HG02870 (cell line): ENCODE measurements around the gene METRN.
"Not testable (repeated sequence)": the region's sequence is repeated elsewhere in the genome, so short reads cannot be mapped to it uniquely, and the experiment has no call there.

Source experiments
- ATAC-seq: cut with Tn5 transposase; IDR thresholded peaks from one replicate; pipeline ENCODE4 v1.9.1; 2021; ENCODE audit warnings: mild to moderate bottlenecking, moderate library complexity; ENCODE audit not compliant: unreplicated experiment

The METRN gene

DNA sequence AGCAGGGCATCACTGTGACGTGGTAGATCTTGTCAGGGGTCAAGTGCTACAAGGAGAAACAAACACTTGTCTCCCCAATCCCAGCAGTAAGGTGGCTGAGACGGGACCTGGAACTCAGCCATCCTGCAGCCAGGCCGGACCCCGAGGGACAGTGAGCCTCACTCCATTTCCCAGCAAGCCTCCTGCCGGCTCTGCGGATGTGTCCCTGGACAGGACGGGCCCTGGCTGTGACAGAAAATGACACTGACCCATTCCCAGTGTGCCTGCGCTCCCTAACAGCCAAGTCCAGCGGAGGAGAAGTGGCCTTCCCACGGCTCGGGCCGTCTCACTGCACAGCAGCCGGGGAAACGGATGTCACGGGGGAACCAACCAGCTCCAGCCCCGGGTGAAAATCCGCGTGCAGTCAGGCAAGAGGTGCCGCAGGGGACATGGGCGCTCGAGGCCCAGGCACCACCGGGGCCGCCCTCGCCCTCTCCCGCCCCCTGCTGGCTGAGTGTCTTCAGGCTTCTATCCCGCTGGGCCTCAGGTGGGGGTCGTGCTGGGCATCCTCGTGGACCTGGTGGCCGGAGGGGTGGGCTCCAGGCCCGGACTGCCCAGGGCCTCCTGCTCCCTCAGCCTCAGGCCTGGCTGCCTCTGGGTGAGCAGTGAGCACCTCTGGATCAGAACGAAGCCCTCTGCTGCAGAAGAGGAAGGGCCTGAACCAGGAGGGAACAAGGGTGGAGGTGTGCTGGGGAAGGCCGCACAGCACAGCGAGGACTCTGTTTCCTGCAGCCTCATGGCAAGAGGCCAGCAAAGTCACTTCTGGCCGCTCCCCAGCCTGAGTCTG, 18.7 kb downstream of the METRN start:
- ATAC-seq, result no peak

DNA sequence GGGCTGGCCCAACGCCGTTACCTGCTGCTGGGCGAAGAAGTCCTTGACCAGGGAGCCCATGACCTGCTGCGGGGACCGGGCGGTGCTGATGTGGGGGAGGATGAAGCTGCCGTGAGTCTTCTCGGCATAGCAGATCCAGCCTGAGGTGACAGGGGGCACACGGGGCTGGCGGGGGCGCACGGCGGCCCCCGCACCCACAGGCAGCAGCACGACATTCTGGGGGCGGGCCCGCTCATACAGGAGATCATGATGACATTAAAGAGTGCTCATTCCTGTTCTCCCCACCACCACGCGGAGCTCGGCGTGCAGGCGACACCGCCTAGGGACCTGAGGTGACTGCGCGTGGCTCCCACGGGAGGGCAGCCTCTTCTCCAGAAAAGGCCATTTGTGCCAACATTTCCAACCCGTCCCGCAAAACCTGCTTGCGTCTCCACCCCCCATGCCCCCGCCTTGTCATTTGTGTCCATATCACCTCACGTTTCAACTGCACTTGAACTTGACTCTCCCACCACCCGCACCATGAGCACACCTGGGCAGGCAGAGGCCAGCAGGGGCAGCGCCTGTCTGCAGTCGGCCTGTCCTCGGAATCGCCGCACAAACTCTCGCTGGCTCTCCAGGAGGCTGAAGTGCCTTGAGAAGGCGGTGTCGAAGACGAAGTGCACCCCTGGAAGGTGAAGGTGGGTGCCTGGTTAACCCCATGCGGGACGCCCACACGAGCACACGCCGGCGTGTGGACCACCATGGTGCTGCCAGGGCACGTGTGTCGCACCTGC, 19.5 kb downstream of the METRN start:
- no peak for ATAC-seq

DNA sequence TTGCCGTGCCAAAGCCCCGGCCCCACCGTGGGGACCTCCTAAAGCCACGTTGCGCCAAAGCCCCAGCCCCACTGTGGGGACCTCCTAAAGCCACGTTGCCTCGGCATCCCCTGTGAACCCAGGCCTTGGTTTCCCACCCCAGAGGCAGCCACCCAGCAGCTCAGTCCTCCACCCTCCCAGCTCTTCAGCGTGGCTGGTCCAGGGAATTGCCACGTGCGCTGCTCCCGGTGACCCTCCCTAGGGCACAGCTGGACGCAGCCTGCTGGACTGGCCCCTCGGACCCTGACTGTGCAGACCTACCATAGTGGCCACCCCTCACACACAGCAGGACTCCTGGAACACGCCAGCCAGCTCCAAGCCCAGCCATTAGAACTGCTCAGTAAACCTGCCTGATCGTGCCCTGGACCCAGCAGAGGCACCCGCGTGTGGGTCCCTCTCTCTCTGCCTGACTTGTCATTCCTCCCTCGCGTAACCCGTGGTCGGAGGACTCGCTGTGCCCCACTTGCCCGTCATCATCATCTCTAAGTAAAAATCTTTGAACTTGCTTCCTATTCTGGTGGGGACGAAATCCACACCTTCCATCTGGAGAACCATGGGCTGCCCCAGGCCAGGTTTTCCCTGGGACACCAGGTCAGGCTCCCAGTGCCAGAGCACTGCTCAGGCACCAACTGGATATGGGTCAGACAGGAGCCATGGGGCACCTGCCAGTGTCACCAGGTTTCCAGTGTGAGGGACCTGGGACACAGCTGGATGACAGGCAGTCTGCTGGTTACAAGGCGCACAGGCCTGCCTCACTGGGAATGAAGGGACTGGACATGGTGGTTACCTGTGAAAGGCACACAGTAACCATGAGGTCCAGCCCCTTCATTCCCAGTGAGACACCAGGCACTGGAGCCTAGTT, 20.3 kb downstream of the METRN start:
- no peak for ATAC-seq

DNA sequence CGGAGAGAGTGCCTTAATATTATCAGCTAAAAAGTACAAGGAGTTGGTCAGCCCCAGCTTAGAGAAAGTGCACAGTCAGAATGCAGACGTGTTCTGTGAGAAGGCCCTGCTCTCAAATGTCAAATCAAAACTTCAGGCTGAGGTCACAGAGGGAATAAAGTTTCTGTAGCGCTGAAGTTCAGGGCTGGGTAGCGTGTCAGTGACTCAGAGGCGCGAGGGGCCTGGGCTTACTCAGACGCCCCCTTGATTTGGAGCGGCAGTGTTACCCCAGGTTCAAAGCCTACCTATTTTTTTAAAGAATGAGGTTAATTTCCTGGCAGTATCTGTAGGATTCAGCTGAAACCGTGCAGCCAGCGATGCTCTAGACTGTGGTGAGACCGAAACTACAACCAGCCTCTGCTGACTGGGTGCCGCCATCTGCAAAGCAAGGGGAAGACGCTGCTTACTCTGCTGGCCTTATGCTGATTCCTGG, 21.1 kb downstream of the METRN start:
- ATAC-seq, result peak; percentile 55

DNA sequence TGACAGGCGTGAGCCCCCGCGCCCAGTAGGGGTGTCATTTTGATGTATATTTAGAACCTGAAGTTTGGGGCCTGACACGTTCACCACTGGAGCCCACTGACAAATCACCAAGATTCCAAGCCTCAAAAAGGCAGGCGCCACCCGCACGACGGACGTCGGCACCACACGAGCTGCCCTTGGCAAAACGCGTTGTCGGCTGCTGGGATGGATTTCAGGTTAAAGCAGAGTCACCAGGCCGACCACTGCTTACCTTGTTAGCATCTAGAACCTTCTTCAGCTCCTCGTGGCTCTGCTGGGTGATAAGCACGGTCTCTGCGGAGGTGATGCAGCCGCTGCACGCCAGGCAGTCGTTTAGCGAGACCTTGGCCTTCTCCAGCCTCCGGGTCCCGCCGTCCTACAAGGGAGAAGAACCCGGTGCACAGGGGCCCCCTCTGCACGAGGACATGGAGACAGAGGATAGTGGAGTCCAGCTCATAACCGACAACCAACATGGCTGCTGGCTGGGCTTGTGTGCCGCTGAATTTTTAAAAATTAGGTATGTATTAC, 22.1 kb downstream of the METRN start:
- no peak for ATAC-seq

DNA sequence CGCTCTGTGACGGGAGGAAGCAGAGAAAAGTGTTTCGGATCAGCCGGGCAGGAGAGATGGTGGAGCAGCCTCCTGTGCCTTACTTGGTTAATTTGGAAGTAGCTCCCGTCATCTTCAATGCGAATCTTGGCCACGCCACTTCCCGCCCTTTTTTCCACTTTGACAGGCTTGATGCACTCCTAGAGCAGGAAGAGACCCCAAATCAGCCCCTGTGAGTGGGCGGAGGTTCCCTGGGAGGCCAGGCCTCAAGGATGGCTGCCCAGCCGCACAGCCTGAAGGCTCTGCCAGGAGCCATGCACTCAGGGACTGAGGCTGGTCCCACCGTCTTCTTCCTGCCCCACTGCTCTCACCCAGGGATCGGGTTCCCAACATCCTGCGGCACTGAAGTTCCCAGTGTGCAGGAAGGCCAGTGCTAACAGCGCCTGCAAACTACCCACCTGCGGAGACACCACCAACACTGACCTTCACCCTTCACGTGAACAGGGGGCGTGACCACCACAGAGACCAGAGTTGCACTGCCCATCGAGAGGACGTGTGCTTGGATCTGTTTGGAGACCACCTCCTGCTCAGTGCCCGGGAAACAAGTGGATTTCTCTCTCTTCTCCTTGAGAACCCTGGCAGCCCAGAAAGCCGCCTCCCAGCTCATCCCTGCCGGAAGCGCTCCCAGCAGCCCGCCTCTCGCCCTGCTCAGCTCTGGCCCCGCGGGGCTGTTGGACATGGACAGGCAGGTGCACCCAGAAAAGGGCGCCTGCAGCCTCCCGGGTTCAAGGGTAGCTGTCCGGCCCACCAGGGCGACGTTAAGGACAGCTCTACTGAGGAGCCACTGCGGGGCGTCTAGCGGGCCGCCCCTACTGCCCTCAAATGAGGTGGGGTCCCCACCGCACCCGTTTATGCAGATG, 24.9 kb downstream of the METRN start:
- no peak for ATAC-seq

DNA sequence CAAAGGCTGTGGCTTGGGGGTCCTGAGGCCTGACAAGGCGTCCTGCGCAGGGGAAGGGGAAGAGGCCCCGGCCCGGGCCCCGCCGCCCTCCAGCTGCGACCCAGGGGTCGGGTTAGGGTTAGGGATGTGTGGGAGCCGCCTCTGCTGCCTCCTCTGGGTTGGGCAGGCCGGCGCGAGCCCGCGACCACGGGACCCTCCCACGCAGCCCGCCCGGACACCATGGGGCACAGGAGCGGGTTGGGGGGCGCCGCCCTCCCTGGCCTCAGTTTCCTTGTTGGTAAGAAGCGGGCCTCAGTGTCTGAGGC, 25.5 kb downstream of the METRN start:
- no peak for ATAC-seq

DNA sequence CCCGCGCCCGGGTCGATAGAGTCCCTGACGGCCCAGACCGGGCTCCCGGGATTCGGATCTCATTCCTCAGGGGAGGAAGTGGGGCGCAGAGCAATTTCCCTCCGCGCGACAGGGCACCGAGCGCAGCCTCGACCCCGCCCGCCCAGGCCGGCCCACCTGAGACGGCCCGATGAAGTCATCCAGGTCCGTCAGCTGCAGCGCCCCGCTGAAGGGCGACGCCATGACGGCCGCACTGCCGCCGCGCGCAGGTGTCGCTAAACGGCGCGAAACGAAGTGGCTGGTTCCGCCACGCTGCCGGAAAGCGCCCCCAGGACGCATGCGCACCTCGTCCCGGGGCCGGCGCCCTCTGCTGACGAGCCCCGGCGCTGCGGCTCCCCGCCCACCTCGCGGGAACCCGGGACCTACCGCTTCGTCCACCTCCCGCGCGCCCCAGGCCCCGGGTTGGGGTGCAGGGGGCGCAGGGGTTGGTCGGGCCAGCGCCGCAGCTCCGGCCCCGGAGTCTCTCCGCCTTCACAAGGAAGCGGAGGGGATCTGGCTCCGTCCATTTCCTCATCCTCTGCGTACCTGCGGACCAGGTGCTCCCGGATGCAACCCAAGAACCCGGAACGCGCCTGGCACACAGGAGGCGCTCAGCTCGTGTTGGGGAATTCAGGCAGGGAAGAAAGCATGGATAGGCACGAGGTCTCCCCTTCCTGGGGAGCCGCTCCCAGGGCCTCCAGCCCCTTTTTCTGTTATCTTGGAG, 26.0 kb downstream of the METRN start, which contains the start of gene CIAO3:
Gene CIAO3, minus strand, starts transcription at position 234 of the 742 bp plus-strand sequence. Its CDS starts 12 bp downstream, at position 222.
- ATAC-seq, result no peak

DNA sequence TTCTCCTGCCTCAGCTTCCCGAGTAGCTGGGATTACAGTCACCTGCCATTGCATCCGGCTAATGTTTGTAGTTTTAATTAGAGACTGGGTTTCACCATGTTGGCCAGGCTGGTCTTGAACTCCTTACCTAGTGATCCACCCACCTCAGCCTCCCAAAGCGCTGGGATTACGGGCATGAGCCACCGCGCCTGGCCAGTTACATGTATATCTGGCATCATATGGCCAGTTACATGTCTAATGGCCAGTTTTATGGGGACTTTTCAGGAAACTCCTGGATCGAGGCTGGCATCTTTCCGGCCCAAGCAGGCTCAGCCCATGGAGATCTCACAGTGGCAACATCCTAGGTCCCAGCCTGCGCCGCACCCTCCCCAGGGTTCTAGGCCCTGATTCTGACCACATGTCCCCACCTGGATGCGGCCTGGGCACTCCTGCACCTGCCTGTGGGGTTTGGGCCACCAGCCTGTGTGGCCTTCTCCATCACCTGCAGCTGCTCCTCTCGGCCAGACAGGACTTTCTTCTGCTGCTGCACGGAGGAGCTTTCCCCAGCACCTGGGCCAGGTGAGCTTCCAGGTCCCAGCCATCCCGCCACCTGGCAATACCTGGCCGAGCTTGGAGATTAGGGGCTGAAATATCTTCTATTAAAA, 27.2 kb downstream of the METRN start:
- ATAC-seq, result no peak

DNA sequence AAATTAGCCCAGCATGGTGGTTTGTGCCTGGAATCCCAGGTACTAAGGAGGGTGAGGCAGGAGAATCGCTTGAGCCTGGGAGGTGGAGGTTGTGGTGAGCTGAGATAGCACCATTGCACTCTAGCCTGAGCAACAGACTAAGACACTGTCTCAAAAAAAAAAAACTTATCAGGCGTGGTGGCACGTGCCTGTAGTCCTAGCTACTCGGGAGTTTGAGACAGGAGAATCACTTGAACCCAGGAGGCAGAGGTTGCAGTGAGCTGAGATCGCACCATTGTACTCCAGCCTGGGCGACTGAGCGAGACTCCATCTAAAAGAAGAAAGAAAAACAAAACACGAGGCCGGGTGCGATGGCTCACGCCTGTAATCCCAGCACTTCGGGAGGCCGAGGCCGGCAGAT, 28.0 kb downstream of the METRN start:
- not testable (repeated sequence) for ATAC-seq

DNA sequence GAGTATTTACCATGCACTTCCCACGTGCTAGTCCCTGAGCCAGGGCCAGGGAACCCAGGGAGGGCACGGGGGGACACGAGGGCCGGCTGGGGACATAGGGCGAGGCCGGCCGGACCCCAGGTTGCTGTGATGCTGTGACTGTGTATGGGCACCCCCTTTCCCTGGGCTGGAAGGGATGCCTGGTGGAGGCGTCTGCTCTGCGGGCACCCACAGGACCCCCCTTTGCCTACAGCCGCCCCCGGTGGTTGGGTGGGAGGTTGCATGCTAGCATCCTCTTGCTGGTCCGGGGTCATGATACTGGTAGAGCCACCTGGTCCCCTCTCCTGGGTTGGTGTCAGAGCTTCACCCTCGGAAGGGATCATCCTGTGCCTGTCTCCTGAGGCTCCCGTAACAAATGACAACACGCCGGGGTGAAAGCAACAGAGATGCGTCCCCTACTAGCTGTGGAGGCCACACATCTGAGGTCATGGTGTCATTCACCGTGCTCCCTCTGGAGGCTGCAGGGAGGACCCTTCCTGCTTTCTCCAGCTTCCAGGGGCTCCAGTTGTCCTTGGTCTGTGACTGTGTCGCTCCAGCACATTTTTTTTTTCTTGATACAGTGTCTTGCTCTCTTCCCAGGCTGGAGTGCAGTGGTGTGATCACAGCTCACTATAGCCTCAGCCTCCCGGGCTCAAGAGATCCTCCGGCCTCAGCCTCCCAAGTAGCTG, 29.0 kb downstream of the METRN start:
- no peak for ATAC-seq

DNA sequence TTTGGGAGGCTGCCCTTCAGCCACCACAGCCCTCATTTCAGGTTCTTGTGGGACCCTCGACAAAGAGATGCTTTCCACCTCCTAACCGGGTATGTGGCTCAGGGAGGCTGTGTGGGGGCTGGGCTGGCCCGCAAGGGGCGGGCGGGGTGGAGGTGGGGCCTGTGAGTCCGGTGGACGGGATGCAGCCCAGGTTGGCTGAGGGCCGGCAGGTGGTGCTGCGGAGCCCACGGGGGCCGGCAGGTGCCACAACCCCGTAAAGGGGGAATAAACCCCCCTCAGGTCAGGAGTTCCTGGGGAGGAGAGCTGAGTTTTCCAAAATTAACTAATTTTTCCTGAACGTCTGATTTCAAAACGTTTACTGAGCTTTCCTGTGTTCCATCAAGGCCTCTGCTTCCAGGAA, 30.8 kb downstream of the METRN start:
- ATAC-seq, result no peak

DNA sequence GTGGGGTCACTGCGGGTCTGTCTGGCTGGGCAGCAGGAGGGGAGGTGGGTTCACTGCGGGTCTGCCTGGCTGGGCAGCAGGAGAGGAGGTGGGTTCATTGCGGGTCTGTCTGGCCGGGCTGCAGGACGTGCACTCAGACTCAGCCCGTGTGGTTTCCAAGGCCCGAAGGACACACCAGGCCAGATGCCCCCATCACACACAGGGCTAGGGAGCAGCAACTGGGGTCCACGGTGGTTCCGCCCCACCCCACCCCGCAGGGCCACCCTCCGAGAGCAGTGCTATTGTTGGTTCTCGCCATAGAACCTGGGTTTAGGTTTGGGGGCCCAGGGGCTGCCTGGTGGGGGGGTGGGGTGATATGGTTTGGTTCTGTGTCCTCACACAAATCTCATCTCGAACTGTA, 31.7 kb downstream of the METRN start:
- no peak for ATAC-seq

DNA sequence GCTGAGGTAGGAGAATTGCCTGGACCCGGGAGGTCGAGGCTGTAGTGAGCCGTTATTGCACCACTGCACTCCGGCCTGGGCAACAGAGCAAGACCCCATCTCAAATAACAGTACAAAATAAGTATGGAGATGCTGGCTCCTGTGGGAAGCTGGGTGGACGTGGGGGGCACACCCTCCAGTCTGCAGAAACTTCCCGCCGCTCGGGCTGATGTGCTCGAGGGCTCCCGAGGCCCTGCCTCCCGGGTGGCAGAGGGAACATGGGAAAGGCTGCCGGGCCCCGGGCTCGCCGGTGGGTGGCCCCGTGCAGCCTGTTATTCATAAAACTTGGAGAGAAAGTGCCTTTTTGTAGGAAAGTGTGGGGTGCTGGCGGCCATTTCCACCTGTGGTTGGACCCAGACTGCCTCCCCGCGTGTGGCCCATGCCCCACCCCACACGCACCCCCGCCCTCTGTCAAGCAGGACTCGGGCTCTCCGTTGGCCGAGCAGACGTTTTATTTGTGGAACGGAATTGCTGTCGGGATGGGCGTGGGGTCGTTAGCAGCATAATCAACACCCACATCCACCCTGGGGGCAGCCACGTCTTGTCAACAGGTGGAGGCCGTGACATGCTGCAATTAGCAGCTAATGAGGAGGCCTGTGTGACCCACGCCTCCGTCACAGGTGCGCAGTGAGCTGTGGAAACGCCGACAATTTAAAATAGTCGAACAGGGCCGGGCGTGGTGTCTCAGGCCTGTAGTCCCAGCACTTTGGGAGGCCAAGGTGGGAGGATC, 33.2 kb downstream of the METRN start:
- ATAC-seq, result no peak

DNA sequence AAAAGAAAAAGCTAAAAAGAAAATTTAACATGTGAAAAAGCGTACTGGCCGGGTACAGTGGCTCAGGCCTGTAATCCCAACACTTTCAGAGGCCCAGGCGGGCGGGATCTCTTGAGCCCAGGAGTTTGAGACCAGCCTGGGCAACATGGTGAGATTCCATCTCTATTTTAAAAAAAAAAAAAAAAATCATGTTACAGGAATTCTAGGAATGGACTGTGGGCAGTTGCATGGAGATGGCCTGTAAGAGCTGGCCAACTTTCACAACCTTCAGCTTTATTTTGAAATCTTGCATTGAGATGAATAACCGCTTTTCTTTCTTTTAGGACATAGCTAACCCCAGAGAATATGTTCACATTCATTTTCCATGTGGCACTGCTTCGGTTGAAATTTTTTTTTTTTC, 34.1 kb downstream of the METRN start:
- ATAC-seq, result no peak

DNA sequence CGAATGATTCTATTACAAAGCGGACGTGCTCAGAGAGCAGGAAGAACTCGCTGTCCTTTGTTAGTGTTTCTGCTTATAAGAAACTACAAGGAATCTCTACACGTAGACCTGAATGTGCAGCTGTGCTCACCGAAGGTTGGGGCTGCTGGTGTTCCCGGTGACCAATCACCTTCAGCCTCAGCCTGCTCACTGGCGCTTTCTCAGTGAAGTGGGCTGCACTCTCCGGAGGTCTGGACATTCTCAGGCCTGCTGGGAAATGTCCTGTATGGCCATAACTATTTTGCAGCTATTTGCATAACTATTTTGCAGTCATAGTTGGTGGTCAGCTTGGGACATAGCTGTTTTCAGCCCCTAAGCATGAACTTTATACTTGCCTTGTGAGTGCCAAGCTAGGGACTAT, 35.6 kb downstream of the METRN start:
- no peak for ATAC-seq
